Lung (tissue), 12 donors: Measurements from ENCODE around the gene COL6A3. TPM values are rescaled to one million over a fixed set of nuclear protein-coding genes. Genes with fewer than 3 reads are reported as not detected.
A peak's percentile ranks its signal among the peaks of the same experiment; 100 is the strongest.

Experiments used
- ATAC-seq: fragments of 200-7000 bp; cut with Tn5 transposase; one replicate; pipeline ENCODE4 v1.9.1; 2020; ENCODE audit warnings: moderate number of reproducible peaks; ENCODE audit not compliant: insufficient read depth, low FRiP score
- DNase-seq, 3 donors: peaks; one replicate each; pipeline ENCODE4 v3.0.0-alpha.2; 2013 to 2017
- H3K27ac ChIP-seq, 2 donors: one replicate each; pipeline ENCODE4 v1.5.1; 2013; ENCODE audit warnings: mild to moderate bottlenecking in 2 of 2, moderate library complexity in 2 of 2, control low read depth in 1 of 2, inconsistent platforms in 1 of 2, low read depth in 1 of 2, low read length in 1 of 2
- H3K27me3 ChIP-seq, 3 donors: one replicate each; pipeline ENCODE4 v1.5.1; 2013; ENCODE audit warnings: low read length in 2 of 3; ENCODE audit not compliant: control insufficient read depth in 3 of 3, insufficient read depth in 3 of 3
- H3K36me3 ChIP-seq, 4 donors: one replicate each; pipeline ENCODE4 v1.5.1; 2013; ENCODE audit warnings: low read length in 4 of 4, mild to moderate bottlenecking in 1 of 4, moderate library complexity in 1 of 4; ENCODE audit not compliant: control insufficient read depth in 4 of 4, insufficient read depth in 4 of 4
- H3K4me1 ChIP-seq, 5 donors: one replicate each; pipeline ENCODE4 v1.5.1; 2013; ENCODE audit warnings: low read length in 5 of 5, mild to moderate bottlenecking in 2 of 5, moderate library complexity in 1 of 5; ENCODE audit not compliant: control insufficient read depth in 5 of 5, insufficient read depth in 5 of 5
- H3K4me3 ChIP-seq: one replicate; pipeline ENCODE4 v1.5.1; 2013; ENCODE audit warnings: mild to moderate bottlenecking, control low read depth, moderate library complexity
- H3K9ac ChIP-seq, 2 donors: one replicate each; pipeline ENCODE4 v1.5.1; 2013; ENCODE audit warnings: low read length in 2 of 2, control low read depth in 1 of 2; ENCODE audit not compliant: insufficient read depth in 1 of 2
- H3K9me3 ChIP-seq, 4 donors: one replicate each; pipeline ENCODE4 v1.5.1; 2013; ENCODE audit warnings: low read length in 3 of 4, mild to moderate bottlenecking in 1 of 4, moderate library complexity in 1 of 4; ENCODE audit not compliant: control insufficient read depth in 4 of 4, insufficient read depth in 3 of 4
- WGBS, 2 donors: extraction: QIAGEN DNeasy Blood & Tissue Kit; methylation state at CpG; one replicate each; pipeline ENCODE4 v1.1.7; 2013; 5-methylcytosine and 5-hydroxymethylcytosine counted together
- polyA plus RNA-seq, 2 donors: library from polyadenylated mRNA; stranded (reverse); fragments of 200-250 nt; gene quantifications; one replicate each; pipeline ENCODE4 v1.2.1, GENCODE V29; 2013
- total RNA-seq, 2 donors: library from RNA; depleted of rRNA in 1 of 2; stranded (reverse); fragments of >200 nt in 1 of 2; gene quantifications; one replicate each; pipeline ENCODE4 v1.2.1, GENCODE V29; 2014 to 2021
- TF ChIP-seq, protein P1 (sequence below): IDR thresholded peaks from 2 replicates; pipeline ENCODE4 v1.5.1; 2012; ENCODE audit warnings: mild to moderate bottlenecking; ENCODE audit errors: control extremely low read depth, extremely low read depth
- donor health status: control.
- donor health status: control.
- donor health status: Bipolar disorder and iron deficiency.
- donor health status: healthy.
- donor health status: DM: yes; HTN: yes; CAD: no.

COL6A3 gene
- total and polyA plus RNA-seq, 4 donors = 36.4 to 548 (median 277) TPM

DNA sequence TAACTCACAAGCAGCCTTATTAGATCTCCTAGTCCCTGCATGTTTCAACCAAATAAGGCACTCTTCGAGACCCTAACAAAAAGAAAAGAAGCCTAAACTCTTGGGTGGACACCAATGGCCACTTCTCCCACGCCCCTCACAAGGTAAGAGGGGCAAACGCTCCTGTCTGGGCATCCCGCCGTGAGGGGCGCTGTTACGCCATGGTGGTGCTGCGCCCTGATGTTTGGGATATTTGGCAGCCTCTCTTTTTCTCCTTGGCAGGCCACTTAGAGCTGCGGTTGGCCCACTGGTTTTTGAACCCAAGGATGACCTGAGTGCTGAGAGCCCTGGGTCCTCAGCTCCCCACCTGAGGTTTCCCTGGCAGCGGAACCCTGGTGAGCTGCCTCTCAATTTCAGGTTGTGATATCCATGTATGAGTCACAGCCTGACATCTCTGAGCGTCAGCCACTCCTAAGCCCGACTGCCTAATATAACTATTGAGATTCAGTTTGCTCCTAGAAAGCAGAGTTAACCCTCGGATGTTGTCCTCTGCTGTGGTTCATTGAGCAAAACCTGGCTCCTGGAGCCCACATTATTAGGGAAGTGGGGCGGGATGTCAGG lies 103.3 kb downstream of the COL6A3 start:
- Histone ChIP-seq H3K9me3 (no peaks in the 10 kb centered on the region), H3K36me3 (no peaks in the 10 kb centered on the region), H3K27me3 (no peaks in the 10 kb centered on the region), H3K4me1 (peaks cover 0 to 27% (median 16%) of the 10 kb centered on the region in 5 donors), H3K27ac (no peak overlapping the region), H3K4me3 (no peak overlapping the region), H3K9ac (peak overlapping the region in 1 of 2 donors; percentile 18)
- TF ChIP-seq, protein P1, sequence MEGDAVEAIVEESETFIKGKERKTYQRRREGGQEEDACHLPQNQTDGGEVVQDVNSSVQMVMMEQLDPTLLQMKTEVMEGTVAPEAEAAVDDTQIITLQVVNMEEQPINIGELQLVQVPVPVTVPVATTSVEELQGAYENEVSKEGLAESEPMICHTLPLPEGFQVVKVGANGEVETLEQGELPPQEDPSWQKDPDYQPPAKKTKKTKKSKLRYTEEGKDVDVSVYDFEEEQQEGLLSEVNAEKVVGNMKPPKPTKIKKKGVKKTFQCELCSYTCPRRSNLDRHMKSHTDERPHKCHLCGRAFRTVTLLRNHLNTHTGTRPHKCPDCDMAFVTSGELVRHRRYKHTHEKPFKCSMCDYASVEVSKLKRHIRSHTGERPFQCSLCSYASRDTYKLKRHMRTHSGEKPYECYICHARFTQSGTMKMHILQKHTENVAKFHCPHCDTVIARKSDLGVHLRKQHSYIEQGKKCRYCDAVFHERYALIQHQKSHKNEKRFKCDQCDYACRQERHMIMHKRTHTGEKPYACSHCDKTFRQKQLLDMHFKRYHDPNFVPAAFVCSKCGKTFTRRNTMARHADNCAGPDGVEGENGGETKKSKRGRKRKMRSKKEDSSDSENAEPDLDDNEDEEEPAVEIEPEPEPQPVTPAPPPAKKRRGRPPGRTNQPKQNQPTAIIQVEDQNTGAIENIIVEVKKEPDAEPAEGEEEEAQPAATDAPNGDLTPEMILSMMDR = no peak
- WGBS, 2 donors = 85 to 91% methylated on average over 14 of the region's 14 CpGs
- no peak for DNase-seq
- ATAC-seq = no peak

DNA sequence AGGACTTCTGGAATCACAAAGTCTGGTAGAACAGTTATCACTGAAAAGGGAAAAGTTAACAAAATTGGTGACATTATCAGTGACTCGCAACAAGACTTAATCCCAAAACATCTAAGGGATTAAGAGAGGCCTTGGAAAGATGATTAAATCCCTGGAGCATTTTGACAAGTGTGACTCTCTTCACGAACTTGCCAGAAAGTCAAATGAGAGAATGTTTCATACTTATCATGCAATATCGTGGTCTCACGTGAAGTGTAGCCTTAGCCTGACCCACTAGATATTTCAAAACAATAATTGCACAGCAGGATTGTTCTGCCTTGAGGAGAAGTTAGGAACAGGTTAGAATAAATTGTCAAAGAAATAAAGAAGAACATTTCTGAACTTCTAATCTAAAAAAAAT lies 104.5 kb downstream of the COL6A3 start:
- H3K27me3 ChIP-seq = no peaks in the 10 kb centered on the region
- DNase-seq = no peak
- H3K36me3 ChIP-seq = no peaks in the 10 kb centered on the region
- H3K4me1 ChIP-seq = peaks cover 1 to 15% (median 10%) of the 10 kb centered on the region in 5 donors
- H3K9me3 ChIP-seq = no peaks in the 10 kb centered on the region
- H3K9ac ChIP-seq = no peak overlapping the region
- H3K4me3 ChIP-seq = no peak overlapping the region
- 20 to 65% methylated on average over 4 of the region's 4 CpGs for WGBS, 2 donors
- no peak for ATAC-seq
- no peak overlapping the region for H3K27ac ChIP-seq
- TF ChIP-seq, protein P1 = no peak

DNA sequence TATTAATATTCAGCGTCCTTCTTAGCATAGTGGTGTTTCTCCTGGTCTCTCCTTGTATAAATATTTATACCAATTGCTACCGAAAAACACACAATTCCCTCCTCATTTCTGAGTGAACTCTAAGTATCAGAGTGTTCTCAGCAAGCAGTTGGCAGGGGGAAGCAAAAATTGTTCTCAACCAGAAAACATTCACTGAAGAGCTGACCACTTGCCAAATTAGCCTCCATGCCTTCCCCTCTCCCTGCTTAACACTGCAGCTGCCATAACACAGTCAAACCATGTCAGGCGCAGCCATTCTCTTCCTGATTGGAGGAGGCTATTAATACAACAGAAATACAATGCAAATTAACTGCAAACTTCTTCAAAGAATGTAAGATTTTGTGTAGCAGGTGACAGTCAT lies 105.0 kb downstream of the COL6A3 start:
- peak in 2 of 3 donors; percentile 46 to 51 for DNase-seq
- ATAC-seq = no peak
- 68 to 82% methylated on average over 3 of the region's 3 CpGs for WGBS, 2 donors
- no peaks in the 10 kb centered on the region for H3K9me3 ChIP-seq
- TF ChIP-seq, protein P1 = no peak
- no peak overlapping the region for H3K9ac ChIP-seq
- no peaks in the 10 kb centered on the region for H3K27me3 ChIP-seq
- H3K27ac ChIP-seq = no peak overlapping the region
- peaks cover 0 to 11% (median 7%) of the 10 kb centered on the region in 5 donors for H3K4me1 ChIP-seq
- no peak overlapping the region for H3K4me3 ChIP-seq
- no peaks in the 10 kb centered on the region for H3K36me3 ChIP-seq

DNA sequence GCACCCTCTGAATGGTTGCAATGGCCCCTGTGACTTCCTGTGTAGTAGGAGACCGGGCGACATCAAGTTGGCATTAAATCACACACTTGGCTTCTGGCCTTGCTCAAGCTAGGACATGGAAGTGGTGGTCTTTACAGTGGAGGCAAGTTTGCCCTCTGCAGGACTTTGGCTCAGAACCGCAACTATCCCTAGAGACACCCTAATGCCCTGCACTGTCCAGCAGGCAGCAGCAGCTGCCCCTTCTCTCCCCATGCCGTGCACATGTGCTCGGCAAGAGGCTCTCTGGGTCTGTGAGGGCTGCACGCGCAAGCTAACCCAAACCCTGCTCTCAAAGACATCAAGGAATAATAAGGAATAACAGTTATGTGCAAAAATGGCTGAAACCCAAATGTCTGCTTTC lies 106.5 kb downstream of the COL6A3 start:
- H3K9me3 ChIP-seq = peaks cover 0 to 6% (median 0%) of the 10 kb centered on the region in 4 donors
- H3K4me1 ChIP-seq = peaks cover 0 to 8% (median 1%) of the 10 kb centered on the region in 5 donors
- DNase-seq (no peak), ATAC-seq (no peak)
- H3K36me3 ChIP-seq = no peaks in the 10 kb centered on the region
- TF ChIP-seq, protein P1 = no peak
- H3K27me3 ChIP-seq = no peaks in the 10 kb centered on the region
- H3K9ac ChIP-seq = no peak overlapping the region
- no peak overlapping the region for H3K27ac ChIP-seq
- H3K4me3 ChIP-seq = no peak overlapping the region
- 75 to 82% methylated on average over 7 of the region's 7 CpGs for WGBS, 2 donors
